SK-N-DZ (cell line): ENCODE data around the gene MSANTD1.
A peak's percentile ranks its signal among the peaks of the same experiment; 100 is the strongest.

Experiments used
- DNase-seq: peaks from one replicate; pipeline ENCODE4 v3.0.0-alpha.2; 2015; ENCODE audit warnings: low spot score

MSANTD1 gene

DNA sequence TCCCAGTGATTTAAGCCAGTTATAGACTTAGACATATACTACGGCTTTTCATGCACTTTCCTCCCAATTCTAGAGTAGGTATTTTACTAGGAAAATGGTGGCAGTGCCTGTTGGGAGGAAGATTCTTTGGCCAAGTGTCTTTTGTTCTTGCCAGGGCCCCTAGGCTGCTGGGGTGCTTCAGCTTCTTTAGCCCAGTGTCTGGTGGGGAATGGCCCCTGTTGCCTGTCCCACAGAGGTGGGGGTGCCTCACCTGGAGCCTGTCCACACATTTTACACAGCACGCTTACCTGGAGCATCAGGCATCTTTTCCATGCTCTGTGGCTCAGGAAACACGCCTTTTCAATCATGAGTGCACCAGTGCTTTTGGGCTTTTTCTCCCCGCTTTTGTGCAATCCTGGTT is 33.2 kb upstream of the MSANTD1 start:
- DNase-seq = no peak

DNA sequence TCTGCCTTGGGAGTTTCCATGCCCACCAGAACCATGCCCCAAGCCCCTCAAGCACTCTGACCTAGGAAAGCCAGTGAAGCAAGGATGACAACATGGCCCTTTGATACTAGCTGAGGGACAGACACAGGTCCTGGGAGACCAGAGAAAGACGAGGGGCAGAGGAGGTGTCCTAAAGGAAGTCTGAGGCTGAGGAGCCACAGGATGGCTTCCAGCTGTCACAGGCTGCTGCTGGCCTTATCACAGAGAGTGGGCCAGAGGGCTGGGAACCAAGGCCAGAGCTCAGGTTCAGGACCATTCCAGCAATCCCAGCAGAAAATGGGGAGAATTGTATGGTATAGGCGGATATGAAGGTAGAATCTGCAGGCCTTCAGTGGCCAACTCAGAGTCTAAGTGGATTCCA is 31.7 kb upstream of the MSANTD1 start:
- no peak for DNase-seq

DNA sequence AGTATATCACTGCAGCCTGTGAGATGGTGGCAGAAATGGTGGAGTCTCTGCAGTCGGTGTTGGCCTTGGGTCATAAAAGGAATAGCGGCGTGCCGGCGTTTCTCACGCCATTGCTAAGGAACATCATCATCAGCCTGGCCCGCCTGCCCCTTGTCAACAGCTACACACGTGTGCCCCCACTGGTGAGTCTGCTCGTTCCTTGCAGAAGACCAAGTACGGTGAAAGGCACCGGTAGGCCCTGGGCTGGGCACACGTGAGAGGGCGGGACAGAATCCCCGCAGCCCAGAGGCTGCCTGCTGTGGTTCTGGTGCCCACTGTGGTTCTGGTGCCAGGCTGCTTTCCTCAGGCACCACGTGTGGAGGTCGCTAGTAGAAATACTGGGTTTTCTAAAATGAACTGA is 31.2 kb upstream of the MSANTD1 start:
- no peak for DNase-seq

DNA sequence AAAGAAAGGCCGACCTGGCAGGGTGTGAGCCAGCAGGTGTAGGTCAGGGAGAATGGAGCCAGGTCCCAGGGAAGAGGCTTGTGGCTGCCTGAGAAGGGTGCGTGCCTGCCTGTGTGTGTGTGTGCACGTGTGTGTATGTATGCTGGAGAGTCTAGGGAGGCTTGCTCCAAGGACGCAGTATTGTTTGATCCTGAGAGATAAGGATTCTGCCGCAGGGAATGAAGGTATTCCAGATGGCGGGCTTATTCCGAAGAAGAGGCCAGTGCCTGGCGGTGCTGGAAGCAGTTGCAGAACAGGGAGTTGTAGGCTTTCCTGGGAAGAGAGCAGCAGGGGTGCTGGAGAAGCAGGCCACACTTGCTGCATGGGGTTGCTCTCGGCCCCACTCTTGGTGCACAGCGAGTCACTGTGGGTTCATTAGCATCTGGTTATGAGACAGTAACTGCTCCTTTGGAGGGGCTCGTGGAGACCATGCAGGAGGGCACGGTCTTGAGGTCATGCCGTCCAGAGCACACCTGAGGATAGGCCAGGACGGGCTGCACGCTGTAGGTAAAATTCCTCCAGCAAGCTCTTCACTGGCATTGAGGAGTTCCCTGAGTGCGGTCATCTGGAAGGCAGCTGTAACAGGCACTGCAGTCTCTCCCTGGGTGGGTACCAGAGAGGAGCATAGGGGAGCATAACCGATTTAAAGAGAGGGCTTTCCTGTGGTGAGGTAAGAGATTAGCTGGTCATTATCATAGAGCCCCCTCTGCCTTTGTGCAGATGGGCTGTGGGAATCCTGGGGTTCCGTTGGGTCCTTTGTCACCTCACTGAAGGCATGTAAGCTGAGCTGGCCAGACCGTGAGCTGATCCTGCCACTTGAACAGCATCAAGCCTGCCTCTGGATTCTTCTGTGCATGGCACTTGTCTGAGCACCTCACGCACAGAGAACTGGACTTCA is 29.9 kb upstream of the MSANTD1 start:
- peak; percentile 43 for DNase-seq

DNA sequence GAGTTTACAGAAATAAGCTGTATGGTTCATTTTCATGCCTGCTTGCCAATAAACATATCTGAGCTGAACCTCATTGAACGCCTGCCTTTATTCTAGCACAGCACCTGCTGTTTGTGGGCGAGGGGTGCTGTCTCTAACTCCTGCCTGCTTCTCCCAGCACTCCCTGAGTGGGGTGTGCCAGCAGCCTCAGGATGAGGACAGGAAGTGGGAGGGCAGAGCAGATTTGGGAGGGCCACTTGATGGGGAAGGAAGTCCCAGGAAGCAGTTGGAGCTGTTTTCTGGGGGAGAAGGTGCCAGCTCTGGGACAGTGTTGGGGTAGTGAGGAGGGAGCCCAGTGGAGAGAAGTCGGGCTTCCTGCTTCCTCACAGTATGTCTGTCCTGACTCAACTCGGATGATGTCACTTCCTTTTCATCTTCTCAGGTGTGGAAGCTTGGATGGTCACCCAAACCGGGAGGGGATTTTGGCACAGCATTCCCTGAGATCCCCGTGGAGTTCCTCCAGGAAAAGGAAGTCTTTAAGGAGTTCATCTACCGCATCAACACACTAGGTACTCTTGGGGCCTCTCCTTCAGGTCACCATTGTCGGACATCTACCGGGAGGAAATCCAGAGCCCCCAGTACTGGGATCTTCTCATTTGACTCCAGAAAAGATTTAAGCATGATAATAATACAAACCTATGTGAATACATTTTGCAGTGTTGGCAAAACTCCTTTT is 29.0 kb upstream of the MSANTD1 start:
- DNase-seq = no peak

DNA sequence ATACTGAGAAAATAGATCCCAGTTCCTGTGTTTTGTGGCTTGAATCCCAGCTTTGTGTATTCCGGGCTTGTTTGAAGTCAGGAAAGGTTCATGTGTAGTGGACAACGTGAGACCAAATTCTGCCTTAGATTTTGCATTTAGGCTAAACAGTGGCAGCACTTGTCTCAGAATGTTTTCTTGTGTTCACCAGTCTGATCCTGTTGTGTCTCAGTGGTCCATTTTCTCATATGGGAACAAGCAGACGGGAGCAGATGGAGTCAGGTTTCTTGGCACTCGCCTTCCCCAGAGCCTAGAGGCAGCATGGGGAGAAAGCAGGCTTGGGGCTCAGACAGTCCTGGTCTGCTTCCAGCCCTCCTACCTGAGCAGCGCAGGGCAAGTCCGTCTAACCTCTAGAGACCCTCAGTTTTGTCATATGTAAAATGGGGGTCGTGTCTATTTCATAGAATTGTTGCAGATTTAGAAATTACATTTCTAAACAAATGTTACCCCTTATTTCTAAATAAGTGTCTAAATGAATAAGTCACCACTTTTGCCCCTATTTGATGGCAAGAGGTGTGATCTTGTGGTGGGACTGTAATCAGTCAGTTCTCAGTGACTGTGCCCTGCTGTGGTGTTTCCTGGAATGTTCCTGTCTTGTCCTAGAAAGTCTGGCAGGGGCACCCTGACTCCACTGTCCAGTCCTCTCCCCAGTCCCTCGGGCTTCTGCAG is 28.3 kb upstream of the MSANTD1 start:
- DNase-seq = no peak

DNA sequence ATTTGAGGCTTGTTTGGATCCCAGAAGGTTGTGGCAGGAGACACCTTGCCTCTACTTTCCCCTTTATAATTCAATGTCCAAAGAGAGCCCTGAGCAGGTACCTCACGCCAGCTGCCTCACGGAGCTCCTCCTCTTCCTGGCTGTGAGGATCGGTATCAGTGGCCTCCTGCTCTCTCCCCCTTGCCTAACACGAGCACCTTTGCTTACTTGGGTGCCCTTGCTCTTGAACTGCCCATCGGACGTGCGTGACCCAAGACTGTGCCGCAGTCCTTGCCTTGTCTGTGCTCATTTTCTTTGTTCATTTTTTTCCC is 27.8 kb upstream of the MSANTD1 start:
- no peak for DNase-seq

DNA sequence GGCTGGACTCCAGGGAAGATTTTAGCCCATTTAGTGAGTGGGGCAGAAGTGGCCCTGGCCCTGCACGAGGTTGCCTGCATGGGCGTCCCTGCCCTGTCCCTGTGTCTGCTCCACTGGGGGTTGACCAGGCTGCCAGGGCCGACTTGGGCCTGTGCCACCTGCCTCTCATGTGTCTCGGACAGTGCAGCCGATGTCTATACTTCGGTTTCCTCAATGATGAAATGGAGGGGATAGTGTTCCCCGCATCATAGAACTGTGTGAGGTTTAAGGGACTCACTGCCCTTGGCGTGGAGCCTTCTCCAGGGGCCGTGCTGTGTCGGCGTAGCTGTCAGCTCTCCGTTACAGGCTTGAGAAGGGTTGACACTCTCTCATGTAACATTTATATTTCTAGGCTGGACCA is 27.0 kb upstream of the MSANTD1 start:
- DNase-seq = no peak

DNA sequence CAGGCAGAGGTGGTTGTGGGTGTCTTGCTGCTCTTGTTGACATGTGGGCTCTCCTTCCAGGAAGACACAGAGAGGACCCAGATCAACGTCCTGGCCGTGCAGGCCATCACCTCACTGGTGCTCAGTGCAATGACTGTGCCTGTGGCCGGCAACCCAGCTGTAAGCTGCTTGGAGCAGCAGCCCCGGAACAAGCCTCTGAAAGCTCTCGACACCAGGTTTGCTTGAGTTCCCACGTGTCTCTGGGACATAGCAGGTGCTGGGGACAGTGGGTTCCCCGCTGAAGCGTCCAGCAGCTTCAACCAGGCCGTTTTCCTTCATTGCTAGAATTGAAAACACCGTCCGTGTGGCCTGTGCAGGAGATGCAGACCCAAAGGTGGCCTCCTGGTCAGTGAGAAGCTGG is 25.6 kb upstream of the MSANTD1 start:
- DNase-seq = no peak

DNA sequence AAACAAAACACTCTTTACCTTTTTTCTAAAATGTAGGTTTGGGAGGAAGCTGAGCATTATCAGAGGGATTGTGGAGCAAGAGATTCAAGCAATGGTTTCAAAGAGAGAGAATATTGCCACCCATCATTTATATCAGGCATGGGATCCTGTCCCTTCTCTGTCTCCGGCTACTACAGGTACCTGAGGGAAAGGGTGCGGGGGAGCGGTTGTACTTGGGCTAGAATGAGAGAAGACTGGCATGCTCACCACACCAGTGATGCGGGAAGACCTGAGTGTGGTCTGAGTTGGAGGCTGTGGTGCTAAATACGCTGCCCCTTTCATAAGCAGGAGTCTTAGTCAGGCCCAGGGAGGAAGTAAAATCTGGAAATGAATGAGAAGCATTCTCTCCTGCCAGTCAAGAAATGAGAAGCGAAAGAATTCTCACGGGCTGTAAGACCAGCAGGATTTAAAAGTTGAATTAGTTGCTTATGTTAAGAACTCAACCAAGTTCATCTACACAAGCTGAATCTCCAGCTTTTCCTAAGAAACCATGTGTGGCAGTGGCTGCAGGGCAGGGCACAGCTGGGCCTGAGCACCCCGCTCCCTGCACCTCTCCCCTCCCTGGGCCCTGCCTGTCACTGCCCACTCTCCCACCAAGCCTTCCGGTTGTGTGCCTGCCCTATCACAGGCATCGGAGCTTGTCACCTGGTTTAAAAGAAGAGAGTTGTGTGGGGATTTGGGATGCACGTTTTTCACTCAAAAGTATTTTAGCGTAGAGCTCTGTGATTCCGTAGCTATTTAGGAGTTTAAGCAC is 24.8 kb upstream of the MSANTD1 start:
- no peak for DNase-seq

DNA sequence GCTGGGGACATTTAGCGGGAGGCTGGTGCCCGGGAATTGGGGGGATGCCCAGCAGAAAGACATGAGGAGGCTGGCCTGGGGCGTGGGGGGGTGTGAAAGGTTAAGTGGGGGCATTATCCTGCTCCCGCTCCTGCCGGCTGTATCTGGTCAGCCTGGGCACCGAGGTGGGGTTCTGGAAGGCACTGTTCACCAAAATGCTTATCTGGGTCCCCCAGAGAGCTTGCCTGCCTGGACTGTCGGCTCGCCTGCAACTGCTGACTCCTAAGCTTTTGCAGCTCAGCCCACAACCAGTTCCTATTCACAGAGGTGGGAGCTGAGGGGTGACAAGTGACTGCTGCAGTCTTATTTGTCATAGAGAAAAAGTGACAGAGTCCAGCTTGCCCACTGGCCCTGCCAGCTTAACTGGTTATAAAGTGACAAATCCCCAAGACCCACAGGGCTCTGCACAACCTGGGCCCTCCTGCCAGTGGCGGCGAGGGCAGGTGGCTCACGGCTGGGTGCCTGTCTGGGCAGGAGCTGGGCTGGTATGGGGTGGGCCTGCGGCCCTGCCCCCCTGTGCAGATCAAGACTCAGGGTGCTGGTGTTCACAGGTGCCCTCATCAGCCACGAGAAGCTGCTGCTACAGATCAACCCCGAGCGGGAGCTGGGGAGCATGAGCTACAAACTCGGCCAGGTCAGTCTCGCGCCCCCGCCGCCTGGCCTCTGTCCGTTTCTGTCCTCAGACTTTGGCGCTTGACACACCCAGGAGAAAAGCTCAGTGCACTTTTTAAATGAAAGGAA is 23.7 kb upstream of the MSANTD1 start:
- DNase-seq = no peak

DNA sequence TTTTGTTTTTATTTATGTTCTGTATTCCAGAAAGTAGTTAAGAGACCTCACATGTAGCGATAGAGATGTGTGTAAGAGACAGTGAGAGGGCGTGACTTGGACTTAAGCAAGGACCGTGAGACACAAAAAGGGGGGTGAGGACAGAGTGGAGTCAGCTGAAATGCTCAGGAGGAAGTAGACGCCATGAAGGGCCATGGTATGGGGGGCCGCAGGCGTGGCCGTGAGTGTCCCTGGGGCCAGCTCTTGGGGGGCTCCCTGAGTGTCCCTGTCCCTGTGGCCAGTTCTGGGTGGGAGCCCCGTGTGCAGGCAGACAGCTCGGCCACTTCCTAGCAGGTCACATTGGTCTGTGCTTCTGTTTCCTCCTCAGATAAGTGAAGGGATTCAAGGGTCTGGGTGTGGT is 23.0 kb upstream of the MSANTD1 start:
- no peak for DNase-seq

DNA sequence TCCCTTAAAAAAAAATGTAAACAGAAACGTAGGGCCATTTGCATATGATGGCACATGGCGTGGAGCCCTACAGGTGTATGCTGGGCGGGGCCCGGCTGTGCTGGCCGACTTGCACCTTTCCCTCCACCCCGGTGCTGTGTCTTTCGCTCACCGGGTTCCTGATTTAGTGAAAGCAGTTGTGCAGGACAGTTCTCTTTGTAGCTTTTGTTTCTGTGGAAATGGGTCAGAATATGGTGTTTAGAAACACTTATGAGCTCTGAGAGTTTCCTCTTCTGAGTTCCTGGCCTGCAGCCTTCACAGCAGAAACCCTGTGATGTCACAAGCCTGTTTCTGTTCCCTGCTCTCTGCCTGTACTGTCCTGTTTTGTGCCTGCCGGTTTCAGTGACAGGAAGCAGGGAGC is 22.5 kb upstream of the MSANTD1 start:
- DNase-seq = no peak

DNA sequence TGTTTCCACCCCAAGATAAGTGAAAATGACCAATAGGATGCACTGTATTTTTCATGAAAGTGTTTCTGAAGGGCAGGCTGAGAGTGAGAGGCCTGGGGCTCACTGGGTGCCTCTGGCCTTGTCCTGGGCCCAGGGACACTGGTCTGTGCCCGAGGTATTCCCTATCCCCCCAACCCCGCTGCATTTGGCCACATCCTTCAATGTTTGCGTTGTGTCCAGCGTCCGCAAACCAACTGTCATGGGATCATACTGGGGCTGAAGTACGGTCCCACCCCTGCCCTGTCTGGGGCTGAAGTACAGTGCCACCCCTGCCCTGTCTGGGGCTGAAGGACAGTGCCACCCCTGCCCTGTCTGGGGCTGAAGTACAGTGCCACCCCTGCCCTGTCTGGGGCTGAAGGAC is 22.0 kb upstream of the MSANTD1 start:
- DNase-seq = no peak

DNA sequence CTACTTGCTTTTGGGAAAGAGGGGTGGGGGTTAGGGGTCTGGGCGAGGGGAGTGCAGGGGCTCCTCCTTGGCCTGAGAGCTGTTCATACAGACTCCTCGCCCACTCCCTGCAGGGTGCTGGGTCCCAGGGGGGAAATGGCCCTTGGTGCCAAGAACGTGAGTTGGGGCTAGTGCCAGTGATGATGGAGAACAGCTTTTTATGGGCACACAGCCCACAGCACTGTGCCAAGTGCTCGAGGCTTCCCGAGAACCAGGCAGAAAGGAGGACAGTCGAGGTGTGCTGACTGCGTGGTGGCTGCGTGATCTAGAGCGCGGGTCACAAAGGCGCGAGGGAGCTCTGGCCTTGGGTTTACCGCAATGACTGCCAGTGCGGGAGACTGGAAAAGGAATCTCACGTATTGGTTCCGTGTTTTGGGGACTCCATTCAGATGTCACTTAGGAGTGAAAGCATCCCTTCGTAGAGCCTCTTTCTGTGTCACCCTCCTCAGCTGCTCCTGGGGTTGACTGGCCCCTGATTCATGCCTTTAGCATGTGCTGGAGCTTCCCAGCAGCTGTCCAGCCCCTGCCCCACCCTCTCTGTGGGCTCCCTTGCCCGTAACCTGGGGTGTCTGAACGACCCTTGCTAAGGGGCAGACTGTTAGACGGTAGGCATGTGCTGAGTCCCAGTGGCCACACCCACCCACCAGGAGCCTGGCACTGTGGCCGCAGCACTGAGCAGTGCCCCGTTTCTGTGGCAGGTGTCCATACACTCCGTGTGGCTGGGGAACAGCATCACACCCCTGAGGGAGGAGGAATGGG is 20.9 kb upstream of the MSANTD1 start:
- DNase-seq = no peak

DNA sequence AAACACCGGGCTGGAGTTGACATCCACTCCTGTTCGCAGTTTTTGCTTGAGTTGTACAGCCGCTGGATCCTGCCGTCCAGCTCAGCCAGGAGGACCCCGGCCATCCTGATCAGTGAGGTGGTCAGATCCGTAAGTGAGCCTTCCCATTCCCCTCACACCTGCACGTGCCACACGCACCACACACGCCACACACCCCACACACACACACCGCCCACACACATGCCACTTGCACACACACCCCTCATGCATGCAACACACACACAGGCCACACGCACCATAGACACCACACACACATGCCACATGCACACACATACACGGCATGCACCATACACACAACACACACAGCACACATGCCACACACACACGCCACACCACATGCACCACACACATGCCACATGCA is 20.1 kb upstream of the MSANTD1 start:
- DNase-seq = no peak

DNA sequence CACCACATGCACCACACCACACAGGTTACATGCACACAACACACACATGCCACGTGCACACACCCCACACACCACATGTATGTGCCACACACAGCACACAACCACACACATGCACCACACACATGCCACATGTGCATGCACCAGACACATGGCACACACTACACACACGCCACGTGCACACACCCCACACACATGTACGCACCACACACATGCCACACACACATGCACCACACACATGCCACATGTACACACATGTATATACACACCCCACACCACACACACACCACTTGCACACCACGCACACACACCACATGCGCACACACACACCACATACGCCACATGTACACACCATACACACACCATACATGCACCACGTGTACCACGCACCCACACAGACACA is 19.6 kb upstream of the MSANTD1 start:
- DNase-seq = no peak

DNA sequence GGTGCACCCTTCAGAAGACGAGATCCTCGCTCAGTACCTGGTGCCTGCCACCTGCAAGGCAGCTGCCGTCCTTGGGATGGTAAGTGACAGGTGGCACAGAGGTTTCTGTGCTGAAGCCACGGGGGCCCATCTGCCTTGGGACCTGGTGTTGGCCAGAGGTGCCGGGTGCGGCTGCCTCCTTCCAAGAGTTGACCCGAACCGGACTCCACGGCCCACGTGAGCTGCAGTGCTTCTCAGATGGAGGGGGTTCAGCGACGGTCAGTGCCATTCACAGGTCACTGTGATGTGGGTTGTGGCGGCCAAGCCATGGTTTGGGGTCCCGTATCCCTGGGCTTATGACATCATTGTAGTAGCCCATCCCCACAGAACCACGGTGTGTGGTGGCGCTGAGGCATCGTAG is 19.0 kb upstream of the MSANTD1 start:
- DNase-seq = no peak

DNA sequence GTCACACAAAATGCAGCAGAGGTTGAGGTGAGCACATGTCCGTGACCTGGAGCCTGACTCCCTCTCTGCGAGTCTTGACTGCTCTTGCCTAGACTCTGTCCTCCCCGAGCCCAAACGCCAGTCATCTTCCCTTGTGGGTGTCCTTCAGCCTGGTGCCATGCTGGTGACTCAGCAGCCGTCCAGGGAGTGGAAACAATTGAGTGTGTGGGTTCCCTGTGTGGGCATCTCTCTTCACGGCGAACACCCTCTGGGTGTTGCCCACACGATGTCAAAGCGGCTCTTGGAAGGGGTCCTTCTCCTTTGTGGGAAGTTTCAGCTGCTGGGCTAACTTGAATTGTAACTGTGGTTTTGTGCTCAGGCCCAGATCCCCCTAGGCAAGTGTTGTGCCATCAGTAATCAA is 17.5 kb upstream of the MSANTD1 start:
- DNase-seq = no peak

DNA sequence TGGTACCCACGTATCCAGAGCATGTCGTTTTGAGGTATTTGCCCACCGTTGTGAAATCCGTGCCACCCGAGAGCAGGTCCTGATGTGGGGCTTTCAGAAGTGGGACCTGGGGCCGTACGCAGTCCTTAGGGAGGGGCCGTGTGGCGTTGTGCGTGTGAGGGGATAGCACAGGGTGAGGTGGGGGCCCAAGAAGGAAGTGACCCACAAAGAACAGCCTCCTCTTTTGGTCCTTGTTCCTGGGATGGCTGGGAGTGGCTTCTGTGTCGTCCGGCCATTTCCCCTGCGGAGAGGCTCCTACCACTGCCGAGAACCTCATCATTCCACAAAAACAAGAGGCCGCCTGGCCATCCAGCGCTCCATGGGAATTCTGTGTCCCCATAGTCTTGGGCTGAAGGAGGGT is 17.0 kb upstream of the MSANTD1 start:
- DNase-seq = no peak
